Mucosa of descending colon (tissue), 3 donors: ENCODE measurements around the gene RBPJL. TPM values are rescaled to one million over a fixed set of nuclear protein-coding genes. Genes with fewer than 3 reads are reported as not detected.

ENCODE experiments used
- ATAC-seq: fragments of 200-7000 bp; cut with Tn5 transposase; one replicate; pipeline ENCODE4 v1.9.1; 2020; ENCODE audit warnings: mild to moderate bottlenecking, moderate library complexity
- DNase-seq, 3 donors: peaks; one replicate each; pipeline ENCODE4 v3.0.0-alpha.2; 2020
- H3K36me3 ChIP-seq: fragments of 200-600 bp; one replicate; pipeline ENCODE4 v1.8.0; 2021; ENCODE audit warnings: low read depth, mild to moderate bottlenecking
- H3K4me1 ChIP-seq: fragments of 200-600 bp; one replicate; pipeline ENCODE4 v1.8.0; 2021; ENCODE audit warnings: low read depth, mild to moderate bottlenecking
- H3K4me3 ChIP-seq: fragments of 200-600 bp; one replicate; pipeline ENCODE4 v1.8.0; 2021; ENCODE audit warnings: mild to moderate bottlenecking
- H3K9me3 ChIP-seq: fragments of 200-600 bp; one replicate; pipeline ENCODE4 v1.8.0; 2021; ENCODE audit warnings: mild to moderate bottlenecking
- intact Hi-C, 2 donors: fragments of 100-400 bp; cut with DNase I in 1 of 2; cut with micrococcal nuclease in 1 of 2; formaldehyde crosslinking; loops; one replicate each; pipeline versions ENCODE4 v1.11.0 to v1.11.1; 2022; cut with DNase I, micrococcal nuclease
- long read RNA-seq, 2 donors: library from polyadenylated mRNA; unstranded; transcript quantifications; one replicate each; pipeline ENCODE4 v2.0.0, GENCODE V29; 2019 to 2021
- total RNA-seq, 3 donors: library from RNA; stranded (reverse); fragmentation: NEBNext Ultra II Directional in 2 of 3; extraction: Animal tissue kit (Norgen Biotek cat#: 25700) in 2 of 3; gene quantifications; one replicate each; pipeline versions ENCODE4 v1.2.1 to v1.2.4, GENCODE V29; 2021 to 2023
- TF ChIP-seq, protein P1 (sequence below): fragments of 200-600 bp; IDR thresholded peaks from one replicate; pipeline ENCODE4 v1.8.0; 2022; ENCODE audit warnings: antibody characterized with exemption, mild to moderate bottlenecking
- donor health status: DM: no; HTN: no; CAD: no; lungs with moderate emphysema.
- donor health status: DM: no; HTN: no; CAD: no.
- donor health status: DM: no; HTN: yes; CAD: no.

RBPJL gene, protein sequence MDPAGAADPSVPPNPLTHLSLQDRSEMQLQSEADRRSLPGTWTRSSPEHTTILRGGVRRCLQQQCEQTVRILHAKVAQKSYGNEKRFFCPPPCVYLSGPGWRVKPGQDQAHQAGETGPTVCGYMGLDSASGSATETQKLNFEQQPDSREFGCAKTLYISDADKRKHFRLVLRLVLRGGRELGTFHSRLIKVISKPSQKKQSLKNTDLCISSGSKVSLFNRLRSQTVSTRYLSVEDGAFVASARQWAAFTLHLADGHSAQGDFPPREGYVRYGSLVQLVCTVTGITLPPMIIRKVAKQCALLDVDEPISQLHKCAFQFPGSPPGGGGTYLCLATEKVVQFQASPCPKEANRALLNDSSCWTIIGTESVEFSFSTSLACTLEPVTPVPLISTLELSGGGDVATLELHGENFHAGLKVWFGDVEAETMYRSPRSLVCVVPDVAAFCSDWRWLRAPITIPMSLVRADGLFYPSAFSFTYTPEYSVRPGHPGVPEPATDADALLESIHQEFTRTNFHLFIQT
- not detected for total RNA-seq
- long read RNA-seq, donor 1 = 0 reads
- long read RNA-seq, donor 2 = 0 reads

DNA sequence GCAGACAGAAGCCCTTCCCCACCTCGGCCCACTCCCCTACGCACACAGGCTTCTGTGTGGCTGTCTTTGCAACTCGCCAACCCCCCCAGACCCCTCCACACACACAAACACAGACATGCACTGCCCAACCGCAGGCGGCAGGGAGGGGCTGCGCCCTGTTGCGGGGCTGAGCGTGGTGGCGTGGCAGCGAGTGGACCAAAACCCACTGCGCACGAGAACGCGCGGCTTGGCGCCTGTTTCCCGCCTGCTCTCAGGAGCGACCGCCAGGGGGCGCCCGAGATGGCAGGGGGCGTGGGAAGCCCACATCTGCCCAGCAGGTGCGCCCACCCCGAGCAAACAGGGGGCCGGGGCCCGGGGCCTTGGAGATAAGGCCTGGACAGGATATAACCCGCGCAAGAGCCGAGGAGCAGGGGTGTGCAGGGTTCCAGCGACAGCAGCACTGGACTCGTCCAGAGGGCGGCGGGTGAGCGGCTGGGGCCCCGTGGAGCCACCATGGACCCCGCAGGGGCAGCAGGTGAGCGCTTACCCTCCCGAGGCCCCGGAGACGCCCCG is at the start of gene RBPJL:
RBPJL (plus strand) TSS at position 410 of the 552 bp plus-strand sequence; CDS start at position 493, 83 bp downstream.
- DNase-seq (peak in 1 of 3 donors; percentile 50), ATAC-seq (peak; percentile 44)
- no peak within 1 kb of the TSS for H3K4me3 ChIP-seq
- no peaks in the 10 kb centered on the region for H3K4me1 ChIP-seq
- intact Hi-C loops = no loop called here
- TF ChIP-seq, protein P1, sequence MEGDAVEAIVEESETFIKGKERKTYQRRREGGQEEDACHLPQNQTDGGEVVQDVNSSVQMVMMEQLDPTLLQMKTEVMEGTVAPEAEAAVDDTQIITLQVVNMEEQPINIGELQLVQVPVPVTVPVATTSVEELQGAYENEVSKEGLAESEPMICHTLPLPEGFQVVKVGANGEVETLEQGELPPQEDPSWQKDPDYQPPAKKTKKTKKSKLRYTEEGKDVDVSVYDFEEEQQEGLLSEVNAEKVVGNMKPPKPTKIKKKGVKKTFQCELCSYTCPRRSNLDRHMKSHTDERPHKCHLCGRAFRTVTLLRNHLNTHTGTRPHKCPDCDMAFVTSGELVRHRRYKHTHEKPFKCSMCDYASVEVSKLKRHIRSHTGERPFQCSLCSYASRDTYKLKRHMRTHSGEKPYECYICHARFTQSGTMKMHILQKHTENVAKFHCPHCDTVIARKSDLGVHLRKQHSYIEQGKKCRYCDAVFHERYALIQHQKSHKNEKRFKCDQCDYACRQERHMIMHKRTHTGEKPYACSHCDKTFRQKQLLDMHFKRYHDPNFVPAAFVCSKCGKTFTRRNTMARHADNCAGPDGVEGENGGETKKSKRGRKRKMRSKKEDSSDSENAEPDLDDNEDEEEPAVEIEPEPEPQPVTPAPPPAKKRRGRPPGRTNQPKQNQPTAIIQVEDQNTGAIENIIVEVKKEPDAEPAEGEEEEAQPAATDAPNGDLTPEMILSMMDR = peak; percentile 55
- no peaks in the 10 kb centered on the region for H3K9me3 ChIP-seq
- no peaks in the 10 kb centered on the region for H3K36me3 ChIP-seq

DNA sequence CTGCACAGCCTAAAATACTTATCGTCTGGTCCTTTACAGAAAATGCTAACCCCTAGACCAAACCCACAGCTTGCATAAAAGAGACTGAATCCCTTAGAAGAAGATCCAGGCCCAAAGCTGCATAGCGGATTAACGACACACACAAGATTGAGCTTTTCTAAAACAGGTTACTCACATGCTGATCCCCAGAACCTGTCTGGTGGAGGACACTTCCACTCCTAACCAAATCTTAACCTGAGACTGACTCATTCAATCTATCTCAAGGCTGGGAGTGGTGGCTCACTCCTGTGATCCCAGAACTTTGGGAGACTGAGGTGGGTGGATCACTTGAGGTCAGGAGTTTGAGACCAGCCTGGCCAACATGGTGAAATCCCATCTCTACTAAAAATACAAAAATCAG is 49.5 kb upstream of the RBPJL start:
- Histone ChIP-seq H3K9me3 (no peaks in the 10 kb centered on the region), H3K4me1 (peaks cover 13% of the 10 kb centered on the region), H3K4me3 (no peak overlapping the region), H3K36me3 (no peaks in the 10 kb centered on the region)
- DNase-seq (no peak), ATAC-seq (no peak)
- intact Hi-C loops = no loop called here
- TF ChIP-seq, protein P1 = no peak

DNA sequence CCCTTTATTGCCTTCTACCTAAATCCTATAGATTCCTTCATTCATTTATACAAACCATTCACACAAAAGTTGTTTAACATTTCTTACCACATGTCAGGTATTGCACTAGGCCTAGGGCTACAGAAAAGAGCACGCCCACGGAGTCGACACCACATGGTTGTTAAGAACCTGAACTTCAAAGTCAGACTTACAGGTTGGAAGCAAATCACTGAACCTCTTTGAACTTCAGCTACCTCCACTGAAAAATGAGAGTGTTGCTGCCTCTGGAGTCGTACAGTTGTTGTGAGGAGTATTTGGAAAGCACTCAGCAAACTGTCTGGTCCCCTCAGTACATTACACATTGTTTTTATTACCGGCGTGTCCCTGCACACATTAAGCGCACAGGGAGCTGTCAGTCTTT is 48.9 kb upstream of the RBPJL start:
- TF ChIP-seq, protein P1 = no peak
- intact Hi-C loops = no loop called here
- no peaks in the 10 kb centered on the region for H3K36me3 ChIP-seq
- H3K9me3 ChIP-seq = no peaks in the 10 kb centered on the region
- DNase-seq = no peak
- H3K4me3 ChIP-seq = no peak overlapping the region
- H3K4me1 ChIP-seq = peaks cover 13% of the 10 kb centered on the region
- ATAC-seq = no peak

GRCh38 chr20:45258259-45258658 is 48.4 kb upstream of the RBPJL start:
- TF ChIP-seq, protein P1 = no peak
- Histone ChIP-seq H3K36me3 (no peaks in the 10 kb centered on the region), H3K9me3 (no peaks in the 10 kb centered on the region), H3K4me3 (no peak overlapping the region), H3K4me1 (peaks cover 13% of the 10 kb centered on the region)
- intact Hi-C loops = no loop called here
- ATAC-seq (no peak), DNase-seq (no peak)

DNA sequence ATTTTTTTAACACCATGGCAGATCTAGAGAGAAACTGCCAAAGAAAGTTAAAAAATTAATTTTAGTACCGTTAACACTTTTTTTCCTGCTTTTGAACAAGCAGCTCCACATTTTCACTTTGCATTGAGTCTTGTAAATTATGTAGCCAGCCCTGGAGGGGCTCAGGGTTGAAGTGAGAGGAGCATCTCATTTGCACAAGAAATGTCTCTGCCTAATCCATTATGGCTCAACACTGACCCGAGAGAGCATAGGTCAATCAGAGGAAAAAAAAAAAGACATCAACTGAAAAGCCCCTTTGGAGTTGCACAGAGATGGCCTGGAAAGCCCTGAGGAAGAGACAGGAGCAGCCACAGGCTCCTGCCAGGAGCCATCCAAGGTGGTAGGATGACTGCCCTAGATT is 48.0 kb upstream of the RBPJL start:
- no peak for ATAC-seq
- TF ChIP-seq, protein P1 = no peak
- Histone ChIP-seq H3K4me1 (peaks cover 13% of the 10 kb centered on the region), H3K9me3 (no peaks in the 10 kb centered on the region), H3K4me3 (no peak overlapping the region), H3K36me3 (no peaks in the 10 kb centered on the region)
- DNase-seq = no peak
- intact Hi-C loops = no loop called here
